MCF 10A (cell line): ENCODE measurements around the gene MPL. TPM values are rescaled to one million over a fixed set of nuclear protein-coding genes. Genes with fewer than 3 reads are reported as not detected.
"Not testable (repeated sequence)": the region's sequence is repeated elsewhere in the genome, so short reads cannot be mapped to it uniquely, and the experiment has no call there.

Experiments
- BruUV-seq: library from RNA; stranded (reverse); fragments of 400-500 nt; replicated peaks from 2 replicates; lab custom pipeline; 2021; lab: Mats Ljungman, UMichigan
- CTCF ChIA-PET: fragments of 300-600 bp; sonication (Branson Sonifier 250); formaldehyde crosslinking; extraction: SDS; loops from one replicate; lab custom pipeline; 2021; ENCODE audit warnings: antibody characterized with exemption, inconsistent platforms; lab: Yijun Ruan, JAX
- POLR2A ChIA-PET: fragments of 300-600, 350-650 bp; sonication (Branson Sonifier 250); formaldehyde crosslinking; extraction: SDS; loops from one replicate; lab custom pipeline; 2020; ENCODE audit warnings: antibody characterized with exemption, inconsistent platforms; lab: Yijun Ruan, JAX
- DNase-seq: peaks from one replicate; pipeline ENCODE4 v3.0.0-alpha.2; 2018; ENCODE audit not compliant: unreplicated experiment
- H3K27ac Mint-ChIP-seq: one replicate; pipeline ENCODE4 v1.8.0; 2022; ENCODE audit warnings: mild to moderate bottlenecking, low read depth, mixed read lengths; ENCODE audit not compliant: unreplicated experiment
- H3K27me3 Mint-ChIP-seq: one replicate; pipeline ENCODE4 v1.8.0; 2022; ENCODE audit warnings: mixed read lengths; ENCODE audit not compliant: insufficient read depth, unreplicated experiment
- H3K36me3 Mint-ChIP-seq: one replicate; pipeline ENCODE4 v1.8.0; 2022; ENCODE audit warnings: mild to moderate bottlenecking, moderate library complexity, mixed read lengths; ENCODE audit not compliant: insufficient read depth, unreplicated experiment
- H3K4me1 Mint-ChIP-seq: one replicate; pipeline ENCODE4 v1.8.0; 2022; ENCODE audit warnings: mixed read lengths; ENCODE audit not compliant: insufficient read depth, unreplicated experiment
- H3K4me3 Mint-ChIP-seq: one replicate; pipeline ENCODE4 v1.8.0; 2022; ENCODE audit warnings: mild to moderate bottlenecking, moderate library complexity, mixed read lengths; ENCODE audit not compliant: unreplicated experiment
- H3K9me3 Mint-ChIP-seq: one replicate; pipeline ENCODE4 v1.8.0; 2022; ENCODE audit warnings: mixed read lengths; ENCODE audit not compliant: unreplicated experiment
- intact Hi-C: fragments of 100-400 bp; cut with micrococcal nuclease; formaldehyde crosslinking; loops from 2 replicates; pipeline ENCODE4 v1.14.1; 2022
- total RNA-seq: library from RNA; stranded (reverse); gene quantifications from 2 replicates; pipeline ENCODE4 v1.2.3, GENCODE V29; 2022
- TF ChIP-seq, protein P1 (sequence below): fragments of 200-600 bp; IDR thresholded peaks from one replicate; pipeline ENCODE4 v1.8.0; 2022; ENCODE audit warnings: antibody characterized with exemption, mild to moderate bottlenecking; ENCODE audit not compliant: unreplicated experiment

The MPL gene
- total RNA-seq, 1 experiment from 2014 or later: not detected

DNA sequence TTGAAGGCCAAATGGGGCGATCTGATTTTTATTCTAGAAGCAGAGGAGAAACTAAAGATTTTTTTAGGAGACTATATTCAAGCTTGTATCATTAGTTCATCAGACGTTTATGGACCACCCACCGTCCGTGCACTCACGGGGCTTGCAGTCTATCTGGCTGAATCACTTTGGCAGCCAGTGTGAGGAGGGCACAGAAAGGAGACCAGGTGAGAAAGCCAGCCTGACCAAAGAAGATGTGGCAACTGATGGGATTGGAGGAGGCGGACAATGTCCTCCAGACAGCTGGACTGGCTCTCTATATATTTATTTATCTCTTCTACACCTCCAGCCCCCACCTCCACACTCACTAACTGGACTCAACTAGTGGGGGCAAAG lies 31.0 kb downstream of the MPL start:
- no peaks in the 10 kb centered on the region for H3K27me3 Mint-ChIP-seq
- no peak for DNase-seq
- no peaks in the 10 kb centered on the region for H3K9me3 Mint-ChIP-seq
- peaks cover 33% of the 10 kb centered on the region for H3K4me1 Mint-ChIP-seq
- CTCF ChIA-PET: interaction anchor here (0.6 to 1.2 kb wide), 6 partner anchors 10 to 298 kb away, joined by 3 to 8 read pairs (median 4); partner anchors contain the start of gene CDC20
- no TSS peak for BruUV-seq
- POLR2A ChIA-PET: interaction anchor here (0.6 to 4.9 kb wide), 20 partner anchors 8 to 456 kb away, joined by 3 to 69 read pairs (median 6); partner anchors contain the start of genes C1orf210, CDC20, CFAP57 and EBNA1BP2
- TF ChIP-seq, protein P1, sequence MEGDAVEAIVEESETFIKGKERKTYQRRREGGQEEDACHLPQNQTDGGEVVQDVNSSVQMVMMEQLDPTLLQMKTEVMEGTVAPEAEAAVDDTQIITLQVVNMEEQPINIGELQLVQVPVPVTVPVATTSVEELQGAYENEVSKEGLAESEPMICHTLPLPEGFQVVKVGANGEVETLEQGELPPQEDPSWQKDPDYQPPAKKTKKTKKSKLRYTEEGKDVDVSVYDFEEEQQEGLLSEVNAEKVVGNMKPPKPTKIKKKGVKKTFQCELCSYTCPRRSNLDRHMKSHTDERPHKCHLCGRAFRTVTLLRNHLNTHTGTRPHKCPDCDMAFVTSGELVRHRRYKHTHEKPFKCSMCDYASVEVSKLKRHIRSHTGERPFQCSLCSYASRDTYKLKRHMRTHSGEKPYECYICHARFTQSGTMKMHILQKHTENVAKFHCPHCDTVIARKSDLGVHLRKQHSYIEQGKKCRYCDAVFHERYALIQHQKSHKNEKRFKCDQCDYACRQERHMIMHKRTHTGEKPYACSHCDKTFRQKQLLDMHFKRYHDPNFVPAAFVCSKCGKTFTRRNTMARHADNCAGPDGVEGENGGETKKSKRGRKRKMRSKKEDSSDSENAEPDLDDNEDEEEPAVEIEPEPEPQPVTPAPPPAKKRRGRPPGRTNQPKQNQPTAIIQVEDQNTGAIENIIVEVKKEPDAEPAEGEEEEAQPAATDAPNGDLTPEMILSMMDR: no peak
- peaks cover 14% of the 10 kb centered on the region for H3K36me3 Mint-ChIP-seq
- H3K27ac Mint-ChIP-seq: peak overlapping the region; percentile 84
- H3K4me3 Mint-ChIP-seq: peak overlapping the region; percentile 87
- intact Hi-C loops: loop anchor here (1.0 kb wide), 1 partner anchor 21 kb away; the partner anchor contains the start of genes MED8 and SZT2

DNA sequence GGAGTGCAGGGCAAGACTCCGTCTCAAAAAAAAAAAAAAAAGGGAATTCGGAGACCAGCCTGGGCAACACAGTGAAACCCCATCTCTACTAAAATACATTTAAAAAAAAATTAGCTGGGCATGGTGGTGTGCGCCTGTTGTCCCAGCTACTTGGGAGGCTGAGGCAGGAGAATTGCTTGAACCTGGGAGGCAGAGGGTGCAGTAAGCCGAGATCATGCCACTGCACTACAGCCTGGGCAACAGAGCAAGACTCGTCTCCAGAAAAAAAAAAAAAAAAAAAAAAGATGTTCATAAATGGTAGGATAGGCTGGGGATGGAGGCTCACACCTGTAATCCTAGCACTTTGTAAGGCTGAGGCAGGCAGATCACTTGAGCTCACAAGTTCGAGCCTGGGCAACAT lies 32.2 kb downstream of the MPL start:
- peaks cover 28% of the 10 kb centered on the region for H3K4me1 Mint-ChIP-seq
- H3K4me3 Mint-ChIP-seq, intact Hi-C loops, BruUV-seq, H3K36me3 Mint-ChIP-seq, DNase-seq, H3K27me3 Mint-ChIP-seq, H3K27ac Mint-ChIP-seq, H3K9me3 Mint-ChIP-seq: not testable (repeated sequence)
- ChIA-PET POLR2A (interaction anchor here (1.3 to 4.9 kb wide), 2 partner anchors 19 to 143 kb away, joined by 4 to 69 read pairs; partner anchors contain the start of genes MED8 and SZT2), CTCF (interaction anchor here (0.7 to 1.0 kb wide), 2 partner anchors 13 to 139 kb away, joined by 3 read pairs; no protein-coding TSS in a partner anchor)

DNA sequence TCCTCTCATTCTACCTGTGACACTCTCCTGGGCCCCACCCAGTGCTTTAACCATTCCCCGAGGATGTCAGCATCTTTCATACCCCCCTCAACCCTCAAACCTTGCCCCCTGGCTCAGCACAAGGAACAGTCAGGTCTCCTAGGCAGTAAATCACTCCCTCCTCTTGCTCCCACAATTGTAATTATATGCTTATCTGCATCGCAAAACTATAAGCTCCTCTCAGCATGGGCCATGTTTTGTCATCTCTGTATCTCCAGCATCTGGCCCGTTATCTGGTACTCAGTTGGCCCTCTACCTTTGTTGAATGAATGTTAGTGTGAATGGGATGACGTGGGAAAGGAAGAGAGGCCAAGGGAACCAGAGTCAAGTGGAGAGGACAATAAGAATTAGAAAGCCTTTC lies 32.9 kb downstream of the MPL start:
- Mint-ChIP-seq H3K36me3 (peaks cover 7% of the 10 kb centered on the region), H3K4me3 (no peak overlapping the region), H3K9me3 (no peaks in the 10 kb centered on the region), H3K27ac (peak overlapping the region; percentile 24), H3K4me1 (peaks cover 21% of the 10 kb centered on the region), H3K27me3 (no peaks in the 10 kb centered on the region)
- ChIA-PET POLR2A (interaction anchor here (1.3 kb wide), 1 partner anchor 144 kb away, joined by 4 read pairs; no protein-coding TSS in a partner anchor), CTCF (interaction anchor here (1.0 to 1.8 kb wide), 2 partner anchors 12 to 20 kb away, joined by 3 to 6 read pairs; partner anchors contain the start of genes MED8 and SZT2)
- BruUV-seq: no TSS peak
- no peak for DNase-seq
- TF ChIP-seq, protein P1: no peak
- intact Hi-C loops: no loop called here

DNA sequence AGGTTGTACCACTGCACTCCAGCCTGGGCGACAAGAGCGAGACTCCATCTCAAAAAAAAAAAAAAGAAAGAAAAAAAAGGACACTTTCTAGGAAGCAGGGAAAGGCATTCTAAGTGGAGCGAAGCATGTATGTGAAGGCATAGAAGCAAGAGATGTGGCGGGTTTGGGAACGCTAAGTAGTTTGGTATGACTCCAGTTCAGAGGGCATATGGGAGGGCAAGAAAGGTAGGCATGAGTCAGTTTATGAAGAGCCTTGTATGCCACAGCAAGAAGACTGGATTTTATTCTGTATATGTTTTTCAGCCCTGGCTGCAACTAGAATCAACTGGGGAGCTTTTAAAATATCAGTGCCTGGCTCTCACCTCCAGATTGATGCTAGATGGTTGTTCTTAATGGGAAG lies 34.6 kb downstream of the MPL start:
- TF ChIP-seq, protein P1: no peak
- peaks cover 12% of the 10 kb centered on the region for H3K4me1 Mint-ChIP-seq
- BruUV-seq: no TSS peak
- no peaks in the 10 kb centered on the region for H3K27me3 Mint-ChIP-seq
- intact Hi-C loops: no loop called here
- ChIA-PET CTCF (no interaction called here), POLR2A (interaction anchor here (2.6 to 7.3 kb wide), 2 partner anchors 14 to 17 kb away, joined by 10 to 48 read pairs; partner anchors contain the start of genes CDC20, MED8 and SZT2)
- DNase-seq: no peak
- H3K4me3 Mint-ChIP-seq: no peak overlapping the region
- no peaks in the 10 kb centered on the region for H3K36me3 Mint-ChIP-seq
- no peaks in the 10 kb centered on the region for H3K9me3 Mint-ChIP-seq
- no peak overlapping the region for H3K27ac Mint-ChIP-seq
